Activated T-cell treated with anti-CD3 and anti-CD28 coated beads, Interleukin-2, amount 50 U/mL, for 1 hour (primary cell): ENCODE data around the gene TMEM229B.
A peak's percentile ranks its signal among the peaks of the same experiment; 100 is the strongest.

ENCODE experiments used
- DNase-seq: peaks from one replicate; pipeline ENCODE4 v3.0.0-alpha.2; 2020

Gene TMEM229B

DNA sequence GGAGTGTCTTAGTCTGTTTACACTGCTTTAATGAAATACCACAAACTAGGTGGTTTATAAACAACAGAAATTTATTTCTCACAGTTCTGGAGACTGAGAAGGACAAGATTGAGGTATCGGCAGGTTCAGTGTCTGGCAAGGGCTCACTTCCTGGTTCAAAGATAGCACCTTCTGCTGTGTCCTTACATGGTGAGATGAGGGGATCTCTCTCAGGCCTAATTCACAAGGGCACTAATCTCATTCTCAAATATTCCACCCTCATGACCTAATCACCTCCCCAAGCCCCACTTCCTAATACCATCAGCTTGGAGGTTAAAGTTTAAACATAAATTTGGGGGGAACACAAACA is 41.5 kb downstream of the TMEM229B start:
- DNase-seq, result no peak

DNA sequence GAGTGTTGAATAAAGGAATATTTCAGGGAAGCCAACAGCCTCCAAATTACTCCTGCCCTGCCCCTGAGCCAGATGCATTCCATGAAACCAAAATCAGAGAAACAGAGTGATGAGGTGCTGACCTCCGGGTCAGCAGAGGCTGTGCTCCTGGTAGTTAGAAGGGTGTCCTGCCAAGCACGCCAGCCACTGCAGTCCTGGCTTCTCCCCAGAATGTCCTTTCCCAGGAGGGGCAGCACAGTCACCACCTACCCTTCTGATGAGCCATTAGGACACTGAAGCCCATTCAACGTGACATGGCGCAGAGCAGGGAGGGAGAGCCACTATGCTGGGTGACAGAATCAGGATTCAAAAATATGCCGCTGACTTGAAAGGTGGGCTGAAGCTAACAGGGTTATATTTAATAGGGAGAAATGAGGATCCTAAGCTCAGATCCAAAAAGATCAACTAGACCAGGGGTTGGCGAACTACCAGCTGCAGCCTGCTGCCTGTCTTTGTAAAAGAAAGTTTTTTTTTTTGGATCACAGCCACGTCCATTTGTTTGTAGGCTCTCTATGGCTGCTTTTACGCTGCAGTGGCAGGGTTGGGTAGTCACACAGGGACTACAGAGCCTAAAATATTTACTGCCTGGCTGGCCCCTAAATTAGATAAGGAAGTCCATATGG is 42.0 kb downstream of the TMEM229B start:
- DNase-seq, result no peak

DNA sequence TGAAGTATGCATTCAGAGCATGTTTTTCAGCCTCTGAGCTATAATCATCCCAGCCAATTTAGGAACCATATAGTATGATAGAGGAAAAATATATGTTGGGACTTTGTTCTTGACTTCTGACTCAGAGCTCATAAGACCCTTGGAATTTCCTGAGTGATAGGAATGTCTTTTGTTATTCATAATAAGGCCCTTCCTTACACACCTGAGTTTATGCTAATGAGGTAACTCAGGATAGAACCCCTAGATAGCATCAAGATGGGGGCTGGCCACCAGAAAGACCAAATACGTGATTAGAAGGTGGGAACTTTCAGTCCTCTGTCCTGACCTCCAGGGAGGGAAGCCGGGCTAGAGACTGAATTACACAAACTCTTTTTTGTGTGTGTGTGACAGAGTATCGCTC is 44.1 kb downstream of the TMEM229B start:
- DNase-seq, result no peak

DNA sequence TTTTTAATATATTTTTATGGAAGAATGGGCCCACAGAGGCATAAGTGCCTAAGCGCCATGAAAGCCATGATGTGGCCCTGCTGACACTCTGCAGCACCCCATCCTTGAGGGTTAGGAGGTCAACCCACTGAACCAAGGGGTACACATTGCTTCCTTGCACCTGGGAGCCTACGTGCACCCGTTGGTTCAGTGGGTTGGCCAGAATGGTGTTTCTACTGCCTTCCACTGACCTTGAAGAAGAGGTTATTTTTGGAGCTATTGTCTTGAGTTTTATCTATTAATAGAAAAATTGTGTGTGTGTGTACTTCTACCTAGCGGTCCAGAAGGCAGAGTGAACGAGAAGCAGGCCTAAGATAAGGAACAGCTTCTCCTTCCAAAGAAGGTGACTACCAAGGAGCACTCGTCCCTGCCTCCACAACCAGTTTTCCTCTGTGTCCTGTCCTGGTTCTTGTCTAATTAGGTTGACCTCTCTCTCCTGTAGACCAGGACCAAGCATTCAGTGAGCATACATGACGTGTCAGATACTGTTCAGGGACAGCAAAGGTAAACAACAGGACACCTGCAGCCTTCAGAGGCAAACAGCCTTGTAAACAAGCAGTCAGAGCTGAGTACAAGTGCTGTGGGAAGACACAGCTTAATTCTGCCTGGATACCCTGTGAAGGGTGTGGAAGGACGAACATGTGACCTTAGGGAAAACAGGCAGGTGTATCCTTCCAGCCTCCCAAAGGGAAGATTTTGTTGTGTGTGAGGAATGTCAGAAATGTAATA is 46.2 kb downstream of the TMEM229B start:
- DNase-seq, result no peak

DNA sequence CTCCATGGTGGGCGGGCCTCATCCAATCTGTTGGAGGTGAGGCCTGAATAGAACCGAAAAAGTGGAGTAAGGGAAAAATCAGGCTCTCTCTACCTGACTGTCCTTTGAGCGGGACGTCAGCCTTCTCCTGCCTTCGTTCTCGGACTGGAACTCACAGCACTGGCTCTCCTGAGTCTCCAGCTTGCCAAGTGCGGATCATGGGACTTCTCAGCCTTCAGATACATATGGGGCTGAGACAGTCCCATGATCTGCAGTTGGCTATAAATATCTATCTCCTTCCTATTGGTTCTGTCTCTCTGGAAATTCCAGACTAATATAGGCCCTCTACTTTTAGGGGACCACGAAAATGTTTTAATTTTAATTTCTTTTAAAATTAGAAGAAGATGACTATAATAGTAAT is 46.8 kb downstream of the TMEM229B start:
- DNase-seq, result no peak

DNA sequence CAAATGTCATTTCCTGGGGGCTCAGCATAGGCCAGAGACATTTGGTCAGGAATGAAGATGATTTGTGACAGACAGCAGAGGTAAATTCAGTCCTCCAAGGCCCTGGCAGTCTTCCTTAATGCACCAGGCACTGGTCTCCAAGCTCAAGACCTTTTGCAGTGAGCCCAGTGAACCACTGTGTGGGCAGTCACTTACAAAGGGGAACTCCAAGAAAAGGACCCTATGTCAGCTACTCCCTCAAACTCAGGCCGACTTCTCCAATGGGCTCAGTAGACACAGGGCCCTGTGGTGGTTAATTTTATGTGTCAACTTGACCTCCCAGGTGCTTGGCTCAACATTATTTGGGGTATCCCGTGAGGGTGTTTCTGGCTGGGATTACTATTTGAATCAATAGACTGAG is 47.3 kb downstream of the TMEM229B start:
- no peak for DNase-seq

DNA sequence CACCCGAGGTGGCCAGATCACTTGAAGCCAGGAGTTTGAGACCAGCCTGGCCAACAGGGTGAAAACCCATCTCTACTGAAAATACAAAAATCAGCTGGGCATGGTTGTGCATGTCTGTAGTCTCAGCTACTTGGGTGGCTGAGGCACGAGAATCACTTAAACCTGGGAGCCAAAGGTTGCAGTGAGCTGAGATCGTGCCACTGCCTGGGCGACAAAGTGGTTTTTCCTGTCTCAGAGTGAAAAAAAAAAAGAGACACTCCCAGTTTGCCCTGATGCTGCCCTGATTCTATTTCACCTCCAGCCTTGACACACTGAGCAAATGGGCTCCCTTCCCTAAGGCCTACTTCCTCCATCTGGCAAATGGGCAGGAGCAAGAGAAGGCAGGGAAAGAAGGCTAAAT is 48.0 kb downstream of the TMEM229B start:
- no peak for DNase-seq

DNA sequence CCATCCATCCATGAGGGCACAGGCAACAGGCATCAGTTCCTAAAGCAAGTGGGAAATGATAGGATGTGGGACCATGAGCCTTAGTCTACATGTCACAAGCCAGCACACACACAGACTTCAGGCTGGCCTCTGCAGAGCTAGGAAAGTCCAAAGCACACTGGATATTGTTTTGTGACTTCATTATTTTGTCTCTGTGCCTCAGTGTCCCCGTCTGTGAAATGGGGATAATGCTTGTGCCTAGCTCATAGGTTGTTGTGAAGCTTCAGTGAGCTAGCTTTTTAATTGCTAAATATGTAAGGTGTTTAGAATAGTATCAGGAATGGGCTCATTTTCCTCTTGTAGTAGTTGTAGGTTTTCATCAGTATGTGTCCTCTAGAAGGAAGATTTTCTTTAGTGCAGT is 49.6 kb downstream of the TMEM229B start:
- DNase-seq, result no peak

DNA sequence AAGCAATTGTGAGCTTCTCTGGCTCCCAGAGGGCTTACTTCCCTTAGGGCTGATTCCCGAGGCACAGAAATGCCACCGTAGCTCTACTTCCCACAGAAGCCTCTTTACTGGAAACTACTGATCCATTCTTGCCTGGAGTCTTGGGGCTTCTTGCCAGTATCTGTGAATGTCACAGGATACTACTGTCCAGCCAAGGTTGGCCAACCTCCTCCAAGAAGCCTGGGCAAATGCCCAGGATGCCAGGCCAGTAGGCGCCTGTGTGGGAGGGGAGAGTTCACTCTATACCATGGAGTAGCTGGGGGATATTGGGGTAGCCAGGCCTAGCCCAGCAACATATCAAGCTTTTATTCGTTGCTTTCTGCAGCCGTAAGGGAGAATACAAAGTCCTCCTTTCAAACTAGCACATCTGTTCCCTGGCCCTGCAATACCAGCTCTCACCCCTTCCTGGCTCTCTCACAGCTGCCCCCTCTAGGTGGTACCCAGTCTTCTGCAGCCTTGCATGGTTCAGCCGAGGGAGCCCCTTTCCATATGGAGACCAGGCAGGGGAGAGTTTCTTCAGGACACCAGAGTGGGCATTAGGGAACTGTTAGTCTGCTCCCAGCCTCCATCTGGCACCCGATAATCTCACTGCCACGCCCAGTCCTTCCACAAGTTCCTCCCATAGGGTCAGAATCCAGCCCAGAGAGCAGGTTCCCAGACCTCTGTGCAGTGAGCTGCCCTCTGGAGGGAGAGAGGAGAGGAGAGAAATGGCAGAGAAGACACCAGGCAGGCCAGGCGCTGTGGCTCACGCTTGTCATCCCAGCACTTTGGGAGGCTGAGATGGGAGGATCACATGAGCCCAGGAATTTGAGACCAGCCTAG is 52.3 kb downstream of the TMEM229B start:
- DNase-seq, result no peak

DNA sequence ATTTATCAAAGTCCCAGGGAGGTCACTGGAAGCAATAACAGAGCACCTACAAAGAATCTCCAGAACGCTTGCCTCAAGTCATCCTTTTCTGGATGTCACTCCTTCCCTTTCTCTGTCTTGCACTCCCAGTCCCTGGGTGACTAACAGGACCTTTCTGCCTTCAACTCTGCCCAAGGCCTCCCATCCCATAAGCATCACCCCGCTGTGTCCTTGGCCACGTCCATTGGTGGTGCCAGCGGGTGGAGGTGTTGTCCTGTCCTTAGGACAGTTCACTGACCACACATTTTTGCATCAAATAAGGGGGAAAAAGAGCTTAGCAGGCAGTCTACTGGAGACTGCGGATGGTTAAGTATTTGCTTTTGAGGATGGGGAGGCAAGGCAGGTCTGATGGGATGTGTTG is 52.9 kb downstream of the TMEM229B start:
- DNase-seq, result no peak

DNA sequence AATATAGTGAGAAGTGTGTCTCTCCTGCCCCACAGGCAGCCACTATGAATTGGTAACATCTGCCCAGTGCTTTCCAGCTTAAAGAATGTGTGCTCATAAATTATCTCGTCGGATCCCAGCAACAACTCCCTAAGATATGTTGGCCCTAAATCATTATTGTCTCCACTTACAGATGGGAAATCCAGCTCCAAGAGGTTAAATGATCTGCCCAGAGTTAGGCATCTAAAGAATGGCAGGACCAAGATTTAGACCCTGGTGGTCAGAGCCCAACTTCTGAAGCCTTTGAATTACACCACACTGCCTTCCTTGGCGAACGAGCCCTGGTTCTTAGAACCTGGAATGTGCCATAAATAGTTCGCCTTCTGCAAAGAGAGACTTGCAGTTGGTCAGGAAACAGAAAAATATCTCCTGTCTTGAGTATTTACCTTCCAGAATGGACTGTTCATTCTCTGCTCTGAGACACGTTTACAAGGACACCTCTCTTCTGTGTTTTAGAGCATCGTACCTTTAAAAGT is 56.4 kb downstream of the TMEM229B start:
- no peak for DNase-seq

DNA sequence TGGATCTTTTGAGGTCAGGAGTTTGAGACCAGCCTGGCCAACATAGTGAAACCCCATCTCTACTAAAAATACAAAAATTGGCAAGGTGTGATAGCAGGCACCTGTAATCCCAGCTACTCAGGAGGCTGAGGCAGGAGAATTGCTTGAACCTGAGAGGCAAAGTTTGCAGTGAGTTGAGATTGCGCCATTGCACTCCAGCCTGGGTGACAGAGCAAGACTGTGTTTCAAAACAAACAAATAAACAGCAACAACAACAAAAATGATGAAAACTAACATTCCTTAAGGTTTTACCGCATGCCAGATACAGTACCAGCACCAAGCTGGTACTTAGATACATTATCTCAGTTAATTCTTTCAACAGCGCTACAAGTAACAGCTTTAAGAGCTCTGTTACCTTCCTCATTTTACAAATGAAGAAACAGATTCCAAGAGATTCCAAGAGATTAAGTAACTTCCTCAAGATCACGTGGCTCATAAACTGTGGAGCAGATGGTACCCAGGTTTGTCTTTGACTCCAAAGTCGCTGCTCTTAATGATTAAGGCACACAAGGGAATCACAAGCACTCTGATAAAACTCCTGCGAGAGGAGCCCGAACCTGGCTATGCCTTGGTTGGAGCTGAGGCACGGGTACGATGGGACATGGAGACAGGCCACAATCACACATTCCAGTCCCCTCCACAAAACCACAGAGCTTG is 58.9 kb downstream of the TMEM229B start:
- DNase-seq, result no peak

DNA sequence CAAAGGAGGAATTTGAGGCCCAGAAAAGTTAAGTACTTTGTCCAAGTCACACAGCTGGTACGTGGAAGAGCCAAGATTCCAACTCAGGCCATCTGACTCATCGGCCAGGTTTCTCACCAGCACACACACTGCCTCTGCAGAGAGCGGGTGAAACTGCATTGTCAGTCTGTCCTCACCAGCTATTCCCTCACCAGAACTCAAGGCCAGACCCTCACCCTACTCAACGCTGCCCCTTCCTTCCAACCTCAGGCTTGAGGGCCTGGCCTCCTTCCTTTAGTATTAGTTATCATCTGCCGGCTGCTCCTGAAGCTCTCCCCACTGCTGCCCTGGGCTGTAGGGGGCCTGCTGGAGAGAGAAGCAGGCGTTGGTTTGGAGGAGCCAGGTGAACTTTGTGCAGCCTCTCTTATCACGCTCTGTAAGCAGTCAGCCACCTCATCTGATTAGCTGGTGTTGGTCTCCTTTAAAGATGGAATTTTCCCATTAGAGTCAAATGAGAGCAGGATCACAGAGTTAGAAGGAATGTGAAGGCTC is 60.0 kb downstream of the TMEM229B start:
- DNase-seq, result no peak

DNA sequence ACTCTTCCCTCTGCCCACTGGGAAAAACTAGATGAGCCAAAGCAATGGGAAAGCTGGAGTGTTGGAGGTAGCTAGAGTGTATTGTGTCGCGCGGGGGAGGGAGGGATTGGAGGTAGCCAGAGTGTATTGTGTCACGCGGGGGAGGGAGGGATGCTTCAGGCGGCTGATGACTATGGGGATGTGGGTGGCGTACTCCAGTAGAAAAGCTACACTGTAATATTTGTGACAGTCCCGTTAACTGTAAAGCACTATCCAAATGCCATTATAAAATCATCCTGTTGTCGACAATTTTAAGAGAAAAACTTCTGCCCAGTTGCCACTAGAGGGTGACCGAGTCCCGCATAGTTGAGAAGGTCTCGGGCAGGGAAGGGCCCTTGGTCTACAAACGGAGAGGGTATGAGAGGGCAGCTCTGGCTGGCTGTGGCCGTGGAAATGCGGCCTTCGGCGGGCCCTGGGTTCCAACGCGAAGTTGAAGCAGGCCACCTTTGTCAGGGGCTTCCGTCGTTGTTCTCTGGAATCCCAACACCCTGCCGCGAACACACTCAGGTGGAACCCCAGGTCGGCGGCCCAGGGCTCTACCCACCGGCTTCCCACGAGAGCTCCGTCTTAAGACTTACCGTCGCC is 61.4 kb downstream of the TMEM229B start:
- DNase-seq, result peak; percentile 71

DNA sequence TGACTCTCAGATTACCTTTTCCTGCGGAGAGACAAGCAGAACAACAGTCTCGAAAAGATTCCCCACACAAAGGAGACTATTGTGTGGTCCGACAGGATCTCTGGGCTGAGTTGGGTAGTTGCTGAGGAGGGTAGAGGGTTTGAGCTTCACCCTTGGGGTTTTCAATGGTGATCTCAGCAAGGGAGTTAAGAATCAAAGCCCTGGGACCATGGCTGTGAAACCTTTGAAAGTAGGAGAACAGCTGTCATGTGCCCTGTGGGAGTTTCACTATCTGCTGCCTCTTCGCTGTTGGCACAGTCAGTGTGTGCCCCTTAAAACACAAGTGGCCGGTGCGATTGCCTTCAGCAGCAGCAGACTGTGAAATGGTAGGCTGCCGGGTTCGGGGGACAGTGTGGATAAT is 62.4 kb downstream of the TMEM229B start:
- no peak for DNase-seq

DNA sequence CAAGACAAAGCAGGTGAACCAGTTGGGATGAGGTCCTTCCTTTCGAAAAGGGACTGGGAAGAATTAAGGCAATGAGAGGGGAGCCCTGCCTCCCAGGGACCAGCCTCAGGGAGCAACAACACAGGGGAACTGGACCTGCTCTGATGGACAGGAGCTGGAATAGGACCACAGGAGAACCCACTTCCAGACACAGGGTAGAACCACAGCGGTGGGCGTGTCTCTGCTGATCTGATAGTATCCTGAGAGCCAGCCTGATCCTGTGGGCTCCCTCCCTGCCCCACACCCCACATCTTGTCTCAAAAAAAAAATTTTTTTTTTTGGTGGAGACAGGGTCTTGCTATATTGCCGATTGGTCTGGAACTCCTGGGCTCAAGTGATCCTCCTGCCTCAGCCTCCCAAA is 62.9 kb downstream of the TMEM229B start:
- DNase-seq, result no peak

DNA sequence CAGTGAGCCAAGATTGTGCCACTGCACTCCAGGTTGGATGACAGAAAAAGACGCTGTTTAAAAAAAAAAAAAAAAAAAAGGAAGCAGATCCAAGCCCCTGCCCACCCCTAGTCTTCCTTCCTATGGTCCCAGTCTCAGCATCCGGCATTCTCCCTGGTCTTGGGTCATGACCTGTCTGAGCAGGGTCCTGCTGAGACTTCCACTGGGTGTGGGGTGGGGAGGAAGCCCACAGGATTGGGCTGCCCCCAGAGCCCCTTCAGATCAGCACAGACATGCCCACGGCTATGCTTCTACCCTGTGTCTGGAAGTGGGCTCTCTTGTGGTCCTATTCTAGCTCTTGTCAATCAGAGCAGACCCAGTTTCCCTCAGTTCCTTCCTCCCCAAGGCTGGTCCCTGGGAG is 64.0 kb downstream of the TMEM229B start:
- DNase-seq, result no peak

DNA sequence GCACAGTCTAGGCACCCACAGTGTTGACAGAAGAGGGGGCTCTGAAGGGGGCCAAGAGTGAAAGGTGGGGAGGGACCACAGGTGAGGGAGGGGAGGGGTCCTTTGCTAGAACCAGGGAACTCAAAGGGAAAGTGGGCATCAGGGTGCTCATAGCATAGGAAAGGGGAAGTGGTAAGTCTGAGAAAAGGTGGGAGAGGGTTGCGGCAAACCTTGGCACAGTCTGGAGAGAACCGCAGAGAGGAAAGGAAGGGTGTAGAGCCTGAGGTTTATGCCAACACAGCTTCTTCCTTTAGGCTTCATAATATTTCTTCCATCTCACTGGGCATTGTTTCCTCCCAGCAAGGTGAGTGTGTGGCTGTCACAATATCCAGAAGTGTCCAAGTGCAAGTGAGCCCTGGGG is 65.1 kb downstream of the TMEM229B start:
- no peak for DNase-seq

DNA sequence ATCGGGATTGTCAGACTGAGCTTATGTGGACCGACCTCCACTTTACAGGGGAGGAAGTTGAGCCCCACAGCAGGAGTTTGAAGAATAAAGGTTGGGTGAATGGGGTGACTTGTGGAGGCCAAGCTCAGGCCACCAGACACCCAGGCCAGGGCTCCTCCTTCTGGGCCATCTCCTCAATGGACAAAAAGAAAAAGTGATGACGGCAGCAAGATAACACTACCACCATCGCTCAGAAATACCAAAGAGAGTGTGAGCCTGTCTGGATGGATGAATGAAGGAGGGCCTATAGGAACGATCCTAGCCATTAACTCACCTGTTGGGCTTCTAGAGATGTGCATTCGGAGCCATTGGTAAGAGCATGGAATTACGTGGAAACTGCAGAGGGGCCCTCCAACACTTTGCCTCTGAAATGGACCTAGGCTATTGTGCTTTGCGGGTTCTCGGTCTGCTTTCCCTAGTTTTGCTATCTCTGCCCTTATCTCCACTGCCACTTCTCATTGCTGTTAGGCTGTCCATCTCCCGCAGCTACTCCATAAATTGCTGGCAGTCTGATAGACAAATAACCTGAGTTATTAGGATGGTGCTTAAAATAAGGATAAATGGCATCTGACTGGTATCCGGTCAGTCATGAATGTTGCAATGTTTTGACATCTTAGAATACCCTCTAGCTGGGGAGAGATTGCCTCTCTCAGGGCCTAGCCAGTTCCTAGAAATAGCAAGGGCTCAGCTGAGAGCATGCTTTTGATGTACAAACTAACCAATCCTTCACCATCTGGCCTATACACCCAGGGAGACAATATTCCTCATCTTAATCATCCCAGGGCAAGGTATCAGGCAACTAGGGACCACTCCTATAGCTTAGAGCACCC is 66.9 kb downstream of the TMEM229B start:
- no peak for DNase-seq
